Activated CD4-positive, CD25-positive, alpha-beta regulatory T cell treated with anti-CD3 and anti-CD28 coated beads, Interleukin-2, amount 50 U/mL, for 24 hours (primary cell): ENCODE measurements around the gene CCDC134.

Experiments
- ATAC-seq, 2 donors: fragments of 150-1000 bp; cut with Tn5 transposase; one replicate each; pipeline ENCODE4 v1.10.0; 2021; ENCODE audit warnings: mild to moderate bottlenecking in 1 of 2, moderate library complexity in 1 of 2

Gene CCDC134

GRCh38 chr22:41787331-41787730 lies 13.1 kb upstream of the CCDC134 start:
- ATAC-seq, result no peak

GRCh38 chr22:41793871-41794270 lies 6.6 kb upstream of the CCDC134 start:
- ATAC-seq, result no peak

GRCh38 chr22:41798736-41799135 lies 1.7 kb upstream of the CCDC134 start:
- no peak for ATAC-seq

- ATAC-seq, result peak; percentile 6 to 37
Observed at GRCh38 chr22:41799486-41800347, 762 bp upstream of the CCDC134 start.

- no peak for ATAC-seq
Observed at GRCh38 chr22:41801147-41801819, 804 bp downstream of the CCDC134 start.

GRCh38 chr22:41801886-41802285 lies 1.4 kb downstream of the CCDC134 start:
- ATAC-seq, result no peak

GRCh38 chr22:41805639-41806038 lies 5.2 kb downstream of the CCDC134 start:
- no peak for ATAC-seq

GRCh38 chr22:41808400-41808799 lies 7.9 kb downstream of the CCDC134 start:
- no peak for ATAC-seq

- ATAC-seq, result no peak
Observed at GRCh38 chr22:41810022-41810421, 9.5 kb downstream of the CCDC134 start.

GRCh38 chr22:41812805-41813545 lies 12.5 kb downstream of the CCDC134 start:
- no peak for ATAC-seq

GRCh38 chr22:41813726-41814410 lies 13.4 kb downstream of the CCDC134 start:
- no peak for ATAC-seq

- ATAC-seq, result no peak
Observed at GRCh38 chr22:41815716-41816115, 15.2 kb downstream of the CCDC134 start.

GRCh38 chr22:41816241-41816640 lies 15.8 kb downstream of the CCDC134 start:
- no peak for ATAC-seq

- no peak for ATAC-seq
Observed at GRCh38 chr22:41816871-41817270, 16.4 kb downstream of the CCDC134 start.

GRCh38 chr22:41818011-41818410 lies 17.5 kb downstream of the CCDC134 start:
- ATAC-seq, result no peak

- ATAC-seq, result no peak
Observed at GRCh38 chr22:41818596-41818995, 18.1 kb downstream of the CCDC134 start.

GRCh38 chr22:41819257-41819656 lies 18.8 kb downstream of the CCDC134 start:
- ATAC-seq, result no peak

GRCh38 chr22:41820447-41820846 lies 20.0 kb downstream of the CCDC134 start:
- ATAC-seq, result no peak

GRCh38 chr22:41821471-41822316 lies 21.2 kb downstream of the CCDC134 start:
- no peak for ATAC-seq

GRCh38 chr22:41822317-41823057 lies 22.0 kb downstream of the CCDC134 start:
- peak; percentile 99 for ATAC-seq

- ATAC-seq, result no peak
Observed at GRCh38 chr22:41823797-41824196, 23.3 kb downstream of the CCDC134 start.
